GM06990 (cell line): ENCODE results near the gene SEZ6.

ENCODE experiments used
- DNase-seq: peaks from one replicate; pipeline ENCODE4 v3.0.0-alpha.2; 2011; ENCODE audit not compliant: insufficient read length; ENCODE audit errors: extremely low read depth
- H3K27me3 ChIP-seq: replicated peaks from 2 replicates; pipeline ENCODE4 v1.6.0; 2011; ENCODE audit warnings: low read length; ENCODE audit not compliant: control insufficient read depth, insufficient read depth
- H3K36me3 ChIP-seq: 2 replicates; pipeline ENCODE4 v1.5.1; 2011; ENCODE audit warnings: low read length; ENCODE audit not compliant: control insufficient read depth, insufficient read depth
- H3K4me3 ChIP-seq: replicated peaks from 2 replicates; pipeline ENCODE4 v1.5.1; 2011; ENCODE audit warnings: low read depth, mild to moderate bottlenecking, control low read depth, low read length
- CTCF ChIP-seq: IDR thresholded peaks from 2 replicates; pipeline ENCODE4 v1.5.1; 2011; ENCODE audit warnings: low read length, control low read depth, mild to moderate bottlenecking, inconsistent platforms; ENCODE audit not compliant: insufficient read depth, poor library complexity, severe bottlenecking

SEZ6 gene

GRCh38 chr17:28975031-28975430 is 30.8 kb downstream of the SEZ6 start:
- no peak for TF ChIP-seq CTCF
- no peak overlapping the region for H3K4me3 ChIP-seq
- DNase-seq = no peak
- no peaks in the 10 kb centered on the region for H3K36me3 ChIP-seq
- no peaks in the 10 kb centered on the region; the same call in 1 of the 2 replicates for H3K27me3 ChIP-seq

- no peak for DNase-seq
- no peak for TF ChIP-seq CTCF
- H3K36me3 ChIP-seq = no peaks in the 10 kb centered on the region
- H3K27me3 ChIP-seq = no peaks in the 10 kb centered on the region; the same call in 1 of the 2 replicates
- no peak overlapping the region for H3K4me3 ChIP-seq
Observed at GRCh38 chr17:28974451-28974850, 31.4 kb downstream of the SEZ6 start.

DNA sequence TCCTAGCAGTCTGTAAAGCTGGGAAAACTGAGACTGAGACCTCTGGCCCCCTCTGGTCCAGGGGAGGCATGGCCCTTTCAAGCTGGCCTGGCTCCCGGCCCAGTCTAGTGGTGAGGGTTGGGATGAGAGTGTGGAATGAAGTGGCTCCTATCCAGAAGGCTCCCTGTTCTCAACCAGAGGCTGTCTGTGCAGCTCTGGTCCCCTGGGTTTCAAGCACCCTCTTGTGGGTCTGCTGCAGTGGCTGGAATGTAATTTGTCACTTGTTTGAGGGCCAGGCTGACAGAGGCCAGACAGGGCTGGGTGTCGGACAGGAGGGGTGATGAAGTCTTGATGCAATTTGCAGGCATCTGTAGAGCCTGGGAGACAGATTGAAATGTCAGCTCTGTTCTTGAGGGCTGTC is 32.4 kb downstream of the SEZ6 start:
- no peak for TF ChIP-seq CTCF
- H3K36me3 ChIP-seq = no peaks in the 10 kb centered on the region
- DNase-seq = no peak
- H3K27me3 ChIP-seq = no peaks in the 10 kb centered on the region; the same call in 1 of the 2 replicates
- no peak overlapping the region for H3K4me3 ChIP-seq

- Histone ChIP-seq H3K36me3 (no peaks in the 10 kb centered on the region), H3K4me3 (no peak overlapping the region), H3K27me3 (no peaks in the 10 kb centered on the region; the same call in 1 of the 2 replicates)
- no peak for TF ChIP-seq CTCF
- no peak for DNase-seq
Observed at GRCh38 chr17:28972437-28972836, 33.4 kb downstream of the SEZ6 start.

DNA sequence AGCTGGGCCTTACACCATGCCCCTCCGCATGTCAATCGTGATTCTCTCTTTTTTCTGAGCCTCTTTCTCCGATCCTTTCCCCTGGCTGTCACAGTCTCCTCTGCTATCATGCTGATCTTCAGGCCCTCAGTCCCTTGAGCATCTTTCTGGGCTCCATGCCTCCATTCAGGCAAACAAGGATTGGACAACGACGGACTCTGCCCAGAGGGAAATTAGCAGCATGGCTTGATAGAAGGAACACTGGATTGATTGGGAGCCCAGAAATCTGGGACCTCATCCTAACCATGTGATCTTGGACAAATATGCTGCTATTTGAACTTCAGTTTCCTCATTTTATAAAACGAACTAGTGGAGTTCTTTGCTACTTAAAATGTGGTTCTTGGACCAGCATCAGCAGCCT is 35.0 kb downstream of the SEZ6 start:
- no peaks in the 10 kb centered on the region; the same call in 1 of the 2 replicates for H3K27me3 ChIP-seq
- H3K36me3 ChIP-seq = no peaks in the 10 kb centered on the region
- TF ChIP-seq CTCF = no peak
- no peak overlapping the region for H3K4me3 ChIP-seq
- no peak for DNase-seq

DNA sequence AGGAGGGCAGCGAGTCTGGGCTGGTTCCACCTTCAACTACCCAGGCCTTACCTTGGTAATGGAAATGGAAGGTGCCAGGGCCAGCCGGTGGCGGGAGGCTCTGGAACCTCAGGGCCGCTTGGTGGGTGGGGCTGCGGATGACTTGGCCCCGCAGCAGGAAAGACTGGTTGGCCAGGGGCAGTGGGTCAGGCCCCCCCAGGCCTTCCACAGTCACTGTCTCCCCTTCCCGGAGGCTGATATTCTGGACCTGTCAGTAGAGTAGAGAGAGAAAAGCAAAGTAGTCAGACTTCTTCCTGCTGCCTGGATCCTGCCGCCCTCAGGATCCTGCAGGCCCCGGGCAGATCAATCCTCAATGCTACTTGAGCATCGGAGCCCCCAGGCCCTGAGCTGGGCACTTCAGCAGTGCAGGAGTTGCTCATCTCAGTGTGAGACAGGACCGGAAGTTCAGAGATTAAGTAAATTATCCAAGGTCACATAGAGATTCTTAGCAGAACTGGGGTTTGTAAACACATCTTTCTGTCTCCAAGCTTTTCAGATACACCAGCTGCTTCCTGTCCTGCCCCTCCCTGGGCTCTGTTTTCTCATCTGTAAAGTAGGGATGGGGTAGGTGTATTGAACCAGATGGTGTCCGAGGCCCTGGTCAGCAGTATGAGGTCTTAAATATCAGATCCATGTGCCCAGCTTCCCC is 36.0 kb downstream of the SEZ6 start:
- TF ChIP-seq CTCF = no peak
- no peak for DNase-seq
- Histone ChIP-seq H3K36me3 (no peaks in the 10 kb centered on the region), H3K4me3 (no peak overlapping the region), H3K27me3 (no peaks in the 10 kb centered on the region; the same call in 1 of the 2 replicates)
